Skeletal muscle cell (primary cell): ENCODE data around the gene CA11.
A peak's percentile ranks its signal among the peaks of the same experiment; 100 is the strongest.
"Not testable (repeated sequence)": the region's sequence is repeated elsewhere in the genome, so short reads cannot be mapped to it uniquely, and the experiment has no call there.

Experiments used
- DNase-seq: peaks from one replicate; pipeline ENCODE4 v3.0.0-alpha.2; 2010; ENCODE audit warnings: low read depth
- H3K4me3 ChIP-seq: 2 replicates; pipeline ENCODE4 v1.5.1; 2011; ENCODE audit warnings: low read depth, mild to moderate bottlenecking, control low read depth, low read length, moderate library complexity

The CA11 gene

DNA sequence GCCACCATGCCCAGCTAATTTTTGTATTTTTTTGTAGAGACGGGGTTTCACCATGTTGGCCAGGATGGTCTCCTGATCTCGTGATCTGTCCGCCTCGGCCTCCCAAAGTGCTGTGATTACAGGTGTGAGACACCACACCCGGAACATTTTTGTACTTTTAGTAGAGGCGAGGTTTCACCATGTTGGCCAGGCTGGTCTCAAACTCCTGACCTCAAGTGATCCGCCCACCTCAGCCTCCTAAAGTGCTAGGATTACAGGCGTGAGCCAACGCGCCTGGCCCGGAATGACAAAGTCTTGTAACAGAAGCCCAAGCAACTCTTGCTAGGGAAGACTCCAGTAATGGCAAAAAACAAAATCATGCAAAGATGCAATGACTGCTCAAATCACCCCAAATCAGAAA lies 13.7 kb downstream of the CA11 start:
- not testable (repeated sequence) for H3K4me3 ChIP-seq

DNA sequence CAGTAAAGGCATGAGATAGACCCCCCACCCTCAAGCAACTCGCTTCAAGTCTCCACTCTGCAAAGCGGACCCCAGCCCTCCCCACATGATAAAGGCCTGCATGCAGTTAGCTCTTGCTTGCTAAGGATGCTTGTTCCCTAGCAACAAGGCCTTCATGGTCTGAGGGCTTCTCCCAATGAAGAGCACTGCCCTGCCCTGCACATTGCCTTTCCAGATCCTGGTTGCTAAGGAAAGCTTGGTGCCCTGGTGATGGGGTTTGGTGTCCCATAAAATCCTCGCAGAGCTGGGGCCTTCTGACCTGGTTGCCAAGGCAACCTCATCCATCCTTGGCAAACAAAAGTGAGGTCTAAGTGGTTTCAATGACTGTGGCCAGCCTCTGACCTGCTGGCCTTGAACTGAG lies 14.8 kb downstream of the CA11 start:
- H3K4me3 ChIP-seq, result peak overlapping the region; percentile 3
- no peak for DNase-seq

More for the DNA sequence above, 13.7 kb downstream of the CA11 start:
- not testable (repeated sequence) for DNase-seq

DNA sequence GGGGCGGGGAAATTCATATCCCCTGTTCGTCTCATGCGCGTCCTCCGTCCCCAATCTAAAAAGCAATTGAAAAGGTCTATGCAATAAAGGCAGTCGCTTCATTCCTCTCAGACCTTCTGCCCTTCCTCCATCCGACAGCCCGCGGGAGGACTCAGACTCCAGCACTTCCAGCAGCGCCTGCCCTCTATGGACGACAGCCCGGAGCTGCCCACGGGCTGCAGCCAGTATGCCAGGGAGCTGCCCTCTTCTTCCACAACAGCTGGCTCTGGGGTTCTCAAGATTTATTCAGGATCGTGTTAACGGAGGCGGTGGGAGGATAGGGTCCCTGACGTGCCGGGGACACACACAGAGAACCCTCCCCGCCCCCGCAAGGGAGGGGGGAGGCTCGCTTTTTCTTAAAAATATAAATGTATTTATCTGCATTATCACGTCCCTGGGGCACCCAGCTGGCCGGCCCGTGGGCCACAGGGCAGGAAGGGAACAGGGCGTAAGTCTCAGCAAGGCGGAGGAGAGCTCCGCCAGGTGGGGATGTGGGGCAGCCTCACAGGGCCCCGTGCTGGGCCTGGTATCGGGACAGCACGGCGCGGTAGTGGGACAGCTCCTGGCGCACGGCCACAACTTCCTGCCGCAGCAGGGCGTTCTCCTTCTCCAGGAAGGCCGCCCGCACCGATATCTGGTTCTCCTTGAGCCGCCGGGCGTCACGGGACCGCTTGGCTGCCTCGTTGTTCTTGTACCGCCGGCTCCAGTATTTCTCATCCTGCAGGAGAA lies 15.5 kb downstream of the CA11 start:
- H3K4me3 ChIP-seq, result peak overlapping the region; percentile 3
- no peak for DNase-seq

DNA sequence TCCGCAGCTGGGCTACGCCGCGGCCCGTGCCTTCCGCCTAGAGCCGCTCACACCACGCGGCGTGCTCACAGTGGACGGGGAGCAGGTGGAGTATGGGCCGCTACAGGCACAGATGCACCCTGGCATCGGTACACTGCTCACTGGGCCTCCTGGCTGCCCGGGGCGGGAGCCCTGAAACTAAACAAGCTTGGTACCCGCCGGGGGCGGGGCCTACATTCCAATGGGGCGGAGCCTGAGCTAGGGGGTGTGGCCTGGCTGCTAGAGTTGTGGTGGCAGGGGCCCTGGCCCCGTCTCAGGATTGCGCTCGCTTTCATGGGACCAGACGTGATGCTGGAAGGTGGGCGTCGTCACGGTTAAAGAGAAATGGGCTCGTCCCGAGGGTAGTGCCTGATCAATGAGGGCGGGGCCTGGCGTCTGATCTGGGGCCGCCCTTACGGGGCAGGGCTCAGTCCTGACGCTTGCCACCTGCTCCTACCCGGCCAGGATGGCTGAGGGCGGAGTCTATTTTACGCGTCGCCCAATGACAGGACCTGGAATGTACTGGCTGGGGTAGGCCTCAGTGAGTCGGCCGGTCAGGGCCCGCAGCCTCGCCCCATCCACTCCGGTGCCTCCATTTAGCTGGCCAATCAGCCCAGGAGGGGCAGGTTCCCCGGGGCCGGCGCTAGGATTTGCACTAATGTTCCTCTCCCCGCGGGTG lies 16.2 kb downstream of the CA11 start:
- H3K4me3 ChIP-seq, result no peak overlapping the region
- DNase-seq, result no peak

DNA sequence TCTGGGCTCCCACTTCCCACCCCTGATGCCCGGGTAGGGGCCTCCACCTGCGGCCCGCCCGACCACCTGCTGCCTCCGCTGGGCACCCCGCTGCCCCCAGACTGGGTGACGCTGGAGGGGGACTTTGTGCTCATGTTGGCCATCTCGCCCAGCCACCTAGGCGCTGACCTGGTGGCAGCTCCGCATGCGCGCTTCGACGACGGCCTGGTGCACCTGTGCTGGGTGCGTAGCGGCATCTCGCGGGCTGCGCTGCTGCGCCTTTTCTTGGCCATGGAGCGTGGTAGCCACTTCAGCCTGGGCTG lies 16.7 kb downstream of the CA11 start:
- no peak for DNase-seq
- no peak overlapping the region for H3K4me3 ChIP-seq

DNA sequence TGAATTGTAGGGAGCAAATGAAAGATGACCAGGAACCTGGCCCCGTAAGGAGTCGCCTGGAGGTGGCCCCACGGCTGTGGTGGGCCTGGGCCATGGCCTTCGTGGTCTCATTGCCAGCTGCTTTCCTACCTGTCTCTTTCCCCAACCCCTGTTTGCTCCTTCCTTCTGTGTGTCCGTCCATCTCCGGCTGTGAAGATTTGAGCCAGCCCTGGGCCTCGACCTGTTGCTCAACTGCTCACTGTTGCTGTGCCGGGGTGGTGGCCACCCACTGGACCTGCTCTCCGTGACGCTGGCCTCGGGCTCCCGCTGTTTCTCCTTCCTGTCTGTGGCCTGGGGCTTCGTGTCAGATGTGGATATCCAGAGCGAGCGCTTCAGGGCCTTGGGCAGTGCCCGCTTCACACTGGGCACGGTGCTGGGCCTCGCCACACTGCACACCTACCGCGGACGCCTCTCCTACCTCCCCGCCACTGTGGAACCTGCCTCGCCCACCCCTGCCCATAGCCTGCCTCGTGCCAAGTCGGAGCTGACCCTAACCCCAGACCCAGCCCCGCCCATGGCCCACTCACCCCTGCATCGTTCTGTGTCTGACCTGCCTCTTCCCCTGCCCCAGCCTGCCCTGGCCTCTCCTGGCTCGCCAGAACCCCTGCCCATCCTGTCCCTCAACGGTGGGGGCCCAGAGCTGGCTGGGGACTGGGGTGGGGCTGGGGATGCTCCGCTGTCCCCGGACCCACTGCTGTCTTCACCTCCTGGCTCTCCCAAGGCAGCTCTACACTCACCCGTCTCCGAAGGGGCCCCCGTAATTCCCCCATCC lies 17.3 kb downstream of the CA11 start:
- DNase-seq, result no peak
- H3K4me3 ChIP-seq, result no peak overlapping the region

DNA sequence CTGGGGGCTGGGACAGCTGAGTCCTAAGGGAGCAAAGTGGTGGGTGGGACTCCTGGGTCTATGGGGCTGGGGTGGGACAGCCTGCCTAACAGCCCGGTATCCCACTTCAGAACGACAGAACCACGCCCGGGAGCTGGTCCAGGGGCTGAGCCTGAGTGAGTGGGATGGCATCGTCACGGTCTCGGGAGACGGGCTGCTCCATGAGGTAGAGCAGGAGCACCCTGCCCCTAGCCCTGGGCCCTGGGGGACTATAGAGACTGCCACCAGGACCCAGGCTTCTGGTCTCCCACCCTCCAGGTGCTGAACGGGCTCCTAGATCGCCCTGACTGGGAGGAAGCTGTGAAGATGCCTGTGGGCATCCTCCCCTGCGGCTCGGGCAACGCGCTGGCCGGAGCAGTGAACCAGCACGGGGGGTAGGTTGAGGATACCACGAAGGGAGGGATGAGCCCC lies 18.1 kb downstream of the CA11 start:
- H3K4me3 ChIP-seq, result no peak overlapping the region
- no peak for DNase-seq

DNA sequence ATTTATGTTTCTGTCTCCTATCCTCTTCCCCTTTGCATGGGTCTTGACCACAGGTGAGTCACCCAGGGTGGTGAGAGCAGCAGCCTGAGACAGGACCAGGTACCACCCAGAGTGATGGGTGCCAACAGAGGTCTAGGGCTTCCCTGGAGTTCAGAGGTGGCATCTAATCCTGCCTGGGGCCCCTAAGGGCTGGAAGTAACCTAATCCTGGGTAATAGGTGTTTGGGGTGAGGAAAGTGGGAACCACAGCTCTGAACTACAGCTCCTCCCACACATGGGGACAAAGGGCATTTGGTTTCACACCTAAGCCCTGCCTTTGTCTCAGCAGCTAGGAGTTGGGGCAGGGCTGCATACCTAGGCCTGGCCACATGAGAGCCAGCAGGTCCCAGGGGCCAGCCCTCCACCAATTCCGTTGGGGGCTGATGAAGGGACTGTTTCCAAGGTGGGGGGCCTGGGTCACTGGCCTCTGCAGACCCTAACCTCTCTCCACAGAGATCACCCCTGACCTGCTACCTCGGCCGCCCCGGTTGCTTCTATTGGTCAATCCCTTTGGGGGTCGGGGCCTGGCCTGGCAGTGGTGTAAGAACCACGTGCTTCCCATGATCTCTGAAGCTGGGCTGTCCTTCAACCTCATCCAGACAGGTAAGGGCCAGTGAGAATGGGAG lies 18.7 kb downstream of the CA11 start:
- no peak overlapping the region for H3K4me3 ChIP-seq

DNA sequence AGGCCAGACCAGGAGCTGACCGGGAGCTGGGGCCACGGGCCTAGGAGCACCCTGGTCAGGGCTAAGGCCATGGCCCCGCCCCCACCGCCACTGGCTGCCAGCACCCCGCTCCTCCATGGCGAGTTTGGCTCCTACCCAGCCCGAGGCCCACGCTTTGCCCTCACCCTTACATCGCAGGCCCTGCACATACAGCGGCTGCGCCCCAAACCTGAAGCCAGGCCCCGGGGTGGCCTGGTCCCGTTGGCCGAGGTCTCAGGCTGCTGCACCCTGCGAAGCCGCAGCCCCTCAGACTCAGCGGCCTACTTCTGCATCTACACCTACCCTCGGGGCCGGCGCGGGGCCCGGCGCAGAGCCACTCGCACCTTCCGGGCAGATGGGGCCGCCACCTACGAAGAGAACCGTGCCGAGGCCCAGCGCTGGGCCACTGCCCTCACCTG lies 20.1 kb downstream of the CA11 start:
- H3K4me3 ChIP-seq, result no peak overlapping the region
- no peak for DNase-seq

More for the DNA sequence above, 18.7 kb downstream of the CA11 start:
- no peak for DNase-seq

DNA sequence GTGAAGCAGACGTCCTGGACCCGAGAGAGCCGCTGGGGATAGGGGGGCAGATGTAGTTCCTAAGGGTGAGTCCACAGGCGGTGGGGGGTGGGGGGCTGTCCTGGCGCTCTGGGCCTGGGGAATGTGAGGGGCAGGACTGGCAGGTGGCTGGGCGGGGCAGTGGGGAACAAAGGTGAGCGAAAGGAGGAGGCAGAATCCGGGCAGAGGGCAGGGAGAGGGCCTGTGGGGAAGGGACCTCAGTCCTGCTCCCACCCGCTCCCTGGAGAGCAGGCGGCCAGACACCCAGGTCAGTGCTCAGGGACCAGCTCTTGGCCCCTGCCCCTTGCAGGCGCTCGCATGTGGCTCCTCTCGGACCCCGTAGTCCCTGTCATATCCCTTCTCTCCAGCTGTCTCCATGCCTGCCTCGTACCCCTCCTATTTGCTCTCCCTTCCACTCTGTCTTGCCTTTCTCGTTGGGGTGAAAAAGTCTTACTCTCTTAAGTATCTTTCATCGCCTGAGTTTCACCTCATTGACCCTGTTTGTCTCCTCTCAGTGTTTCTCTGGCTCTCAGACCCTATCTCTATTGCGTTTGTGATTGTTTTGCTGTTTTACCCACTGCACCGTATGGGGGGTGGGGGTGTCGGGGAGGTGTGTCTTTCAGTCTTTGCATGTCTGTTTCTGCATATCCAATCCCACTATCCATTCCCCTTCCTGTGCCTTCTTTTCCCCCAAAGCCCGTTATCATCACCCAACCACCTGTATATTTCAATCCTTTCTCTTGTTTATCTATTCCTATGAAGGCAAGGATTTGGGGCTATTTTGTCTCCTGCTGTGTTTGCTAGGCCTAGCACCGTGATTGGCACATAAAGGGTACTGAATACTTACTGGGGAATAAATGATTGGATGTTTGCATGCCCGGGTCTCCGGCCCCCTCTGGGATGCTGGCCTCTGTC lies 20.9 kb downstream of the CA11 start:
- peak overlapping the region; percentile 54 for H3K4me3 ChIP-seq
- no peak for DNase-seq

DNA sequence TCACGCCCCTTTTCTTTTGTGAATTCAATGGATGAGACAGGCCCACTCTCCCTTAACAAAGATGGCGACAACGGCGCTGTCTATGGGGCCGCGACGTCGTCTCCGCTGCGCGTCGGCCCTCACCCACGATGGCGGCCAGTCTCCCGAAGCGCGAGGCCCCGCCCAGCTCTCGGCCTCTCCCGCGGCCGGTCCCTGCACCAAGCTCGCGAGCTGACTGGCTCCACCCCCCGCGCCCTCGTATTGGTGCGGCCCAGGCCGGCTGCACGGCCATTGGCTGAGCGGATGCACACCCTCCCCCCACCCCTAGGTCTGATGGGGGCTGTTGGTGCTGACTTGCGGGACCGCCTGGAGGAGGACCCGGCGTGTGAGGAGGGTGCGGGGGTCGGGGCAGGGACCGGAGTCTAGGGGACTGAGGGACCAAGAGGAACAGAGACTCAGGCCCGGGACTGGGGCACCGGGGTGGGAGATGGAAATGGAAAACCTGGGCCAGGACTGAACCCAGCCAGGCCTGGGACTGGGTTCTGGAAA lies 21.9 kb downstream of the CA11 start:
- peak; percentile 92 for DNase-seq
- peak overlapping the region; percentile 54 for H3K4me3 ChIP-seq

DNA sequence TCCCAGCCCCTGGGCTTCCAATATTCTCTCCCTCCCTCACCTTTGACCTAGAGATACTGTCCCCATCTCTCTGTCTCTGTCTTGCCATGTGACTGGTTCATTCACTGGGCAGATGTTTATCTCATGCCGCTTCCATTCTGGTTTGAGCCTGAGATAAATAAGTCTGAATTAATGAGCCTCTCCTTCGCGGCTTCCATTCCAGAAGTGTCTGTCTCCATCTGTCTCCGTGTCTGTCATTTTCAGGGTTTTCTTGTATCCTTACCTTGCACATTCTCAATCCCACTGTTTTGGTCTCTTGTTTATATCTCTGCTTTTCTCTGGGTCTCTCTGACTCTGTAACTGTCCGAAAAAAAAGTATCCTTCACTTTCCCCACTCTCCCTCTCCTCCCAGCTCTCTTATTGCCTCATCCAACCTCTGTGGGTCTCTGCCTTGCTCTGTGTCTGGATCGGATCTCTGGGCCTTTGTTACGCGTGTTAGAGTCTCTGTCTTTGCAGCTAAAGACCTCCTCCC lies 22.4 kb downstream of the CA11 start:
- H3K4me3 ChIP-seq, result peak overlapping the region; percentile 39
- no peak for DNase-seq

DNA sequence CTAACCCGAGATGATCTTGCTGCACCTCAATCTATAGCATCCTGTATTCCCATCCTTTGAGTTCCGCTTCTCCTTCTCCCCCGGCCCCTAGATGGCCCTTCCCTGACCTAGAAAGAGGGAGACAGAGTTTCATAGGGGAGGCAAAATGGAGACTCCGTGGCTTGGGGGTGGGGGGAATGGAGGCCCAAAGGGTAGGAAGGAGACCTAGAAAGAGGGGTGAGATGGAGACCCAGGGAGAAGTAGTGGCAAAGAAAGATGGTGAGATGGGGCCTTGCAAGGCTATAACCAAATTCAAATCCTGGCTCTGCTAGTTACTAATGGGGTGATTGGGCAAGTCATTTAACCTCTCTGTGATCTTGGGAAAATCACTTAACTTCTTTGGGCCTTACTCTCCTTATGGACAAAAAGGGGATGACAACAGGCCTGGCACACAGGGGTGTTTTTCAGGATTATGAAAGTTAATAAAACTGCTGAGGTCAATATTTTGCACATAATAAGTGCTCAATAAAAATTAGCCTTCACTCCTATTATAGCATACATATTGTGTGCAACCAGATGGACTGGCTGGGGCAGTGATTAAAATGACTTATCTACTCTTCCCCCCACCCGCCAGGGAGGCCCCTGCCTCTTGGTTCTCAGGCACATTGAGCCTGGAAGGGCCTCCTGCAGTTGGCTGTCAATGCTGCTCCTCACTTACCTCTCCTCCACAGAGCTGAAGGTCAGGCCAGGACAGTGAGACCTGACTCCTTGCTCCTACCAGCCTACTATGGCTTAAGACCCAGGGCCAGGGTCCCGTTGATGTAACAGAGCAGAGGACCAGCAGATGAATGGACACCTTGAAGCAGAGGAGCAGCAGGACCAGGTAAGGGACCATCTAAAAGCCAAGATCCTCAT lies 26.0 kb downstream of the CA11 start:
- no peak for DNase-seq
- H3K4me3 ChIP-seq, result peak overlapping the region; percentile 100

DNA sequence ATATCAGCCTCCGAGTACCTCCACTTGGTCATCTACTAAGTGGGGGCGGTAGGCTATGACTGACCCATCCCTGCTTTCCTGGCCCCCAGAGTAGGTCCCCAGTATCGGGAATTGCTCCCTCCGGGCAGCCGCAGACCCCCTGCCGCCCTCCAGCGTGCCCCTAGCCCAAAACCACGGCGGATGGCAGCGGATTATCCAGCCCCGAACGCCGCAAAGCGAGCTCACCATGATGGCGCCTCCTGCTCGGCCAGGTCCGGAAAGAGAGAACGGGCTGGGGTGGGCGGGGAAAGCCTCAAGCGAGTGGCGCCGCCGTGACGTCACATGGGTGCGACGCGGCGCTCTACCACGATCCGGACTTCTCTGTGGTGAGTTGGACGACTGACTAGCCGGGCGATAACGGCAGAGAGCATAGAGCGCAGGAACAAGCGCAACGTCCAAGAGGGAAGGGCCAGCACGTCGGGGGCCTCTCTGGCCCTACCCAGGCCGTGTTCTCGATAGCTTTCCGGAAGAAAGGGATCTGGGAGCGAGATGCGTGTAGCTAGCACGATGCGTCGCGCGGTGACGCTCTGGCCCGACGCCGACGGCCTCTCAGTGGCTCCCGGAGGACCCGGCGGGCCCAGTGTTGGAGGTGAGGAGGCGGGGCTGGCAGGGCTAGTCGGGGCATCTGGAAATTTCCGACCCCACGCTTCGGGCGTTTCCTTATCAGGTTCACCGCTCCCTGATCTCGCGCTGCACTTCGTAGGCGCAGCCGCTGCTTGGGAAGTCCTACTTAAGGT lies 26.9 kb downstream of the CA11 start, which contains the start of the genes RPL18 and SPHK2:
Gene RPL18 (minus strand): TSS at position 263 of the 776 bp plus-strand sequence. CDS start 35 bp downstream, at position 228.
Gene SPHK2 (plus strand): TSS at position 591 of the 776 bp plus-strand sequence. CDS start 1,009 bp downstream, outside the sequence.
- peak; percentile 100 for DNase-seq
- H3K4me3 ChIP-seq, result peak within 1 kb of the TSS; percentile 100

DNA sequence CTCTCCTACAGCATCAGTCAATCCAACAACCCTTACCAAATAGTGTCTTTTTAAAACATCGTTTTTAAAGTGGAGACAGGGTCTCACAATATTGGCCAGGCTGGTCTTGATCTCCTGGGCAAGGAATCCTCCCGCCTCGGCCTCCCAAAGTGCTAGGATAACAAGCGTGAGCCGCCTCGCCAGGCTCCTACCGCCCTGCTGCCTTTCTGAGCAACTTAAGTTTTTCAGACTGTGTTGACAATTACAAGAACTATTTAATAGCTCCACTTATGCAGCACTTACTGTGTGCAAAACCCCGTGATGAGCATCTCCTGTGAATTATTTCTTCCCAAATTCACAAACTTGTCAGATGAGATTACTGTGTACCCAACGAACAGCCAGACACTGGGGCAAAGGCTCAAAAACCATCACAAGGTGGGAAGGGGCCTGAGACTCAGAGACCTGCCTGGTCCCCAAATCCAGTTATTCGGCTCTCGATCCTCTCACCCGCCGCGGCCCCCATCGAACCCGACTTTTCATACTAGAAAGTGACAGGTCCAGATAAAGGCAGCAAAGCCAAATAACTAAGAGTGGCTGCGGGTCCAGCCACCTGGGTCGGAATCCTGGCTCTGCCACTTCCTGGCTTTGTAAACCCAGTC lies 27.6 kb downstream of the CA11 start:
- H3K4me3 ChIP-seq, result peak overlapping the region; percentile 100
- DNase-seq, result no peak
